ENCODE results near the gene EIF3K.
"Not testable (repeated sequence)": the region's sequence is repeated elsewhere in the genome, so short reads cannot be mapped to it uniquely, and the experiment has no call there.

EIF3K gene, protein sequence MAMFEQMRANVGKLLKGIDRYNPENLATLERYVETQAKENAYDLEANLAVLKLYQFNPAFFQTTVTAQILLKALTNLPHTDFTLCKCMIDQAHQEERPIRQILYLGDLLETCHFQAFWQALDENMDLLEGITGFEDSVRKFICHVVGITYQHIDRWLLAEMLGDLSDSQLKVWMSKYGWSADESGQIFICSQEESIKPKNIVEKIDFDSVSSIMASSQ

DNA sequence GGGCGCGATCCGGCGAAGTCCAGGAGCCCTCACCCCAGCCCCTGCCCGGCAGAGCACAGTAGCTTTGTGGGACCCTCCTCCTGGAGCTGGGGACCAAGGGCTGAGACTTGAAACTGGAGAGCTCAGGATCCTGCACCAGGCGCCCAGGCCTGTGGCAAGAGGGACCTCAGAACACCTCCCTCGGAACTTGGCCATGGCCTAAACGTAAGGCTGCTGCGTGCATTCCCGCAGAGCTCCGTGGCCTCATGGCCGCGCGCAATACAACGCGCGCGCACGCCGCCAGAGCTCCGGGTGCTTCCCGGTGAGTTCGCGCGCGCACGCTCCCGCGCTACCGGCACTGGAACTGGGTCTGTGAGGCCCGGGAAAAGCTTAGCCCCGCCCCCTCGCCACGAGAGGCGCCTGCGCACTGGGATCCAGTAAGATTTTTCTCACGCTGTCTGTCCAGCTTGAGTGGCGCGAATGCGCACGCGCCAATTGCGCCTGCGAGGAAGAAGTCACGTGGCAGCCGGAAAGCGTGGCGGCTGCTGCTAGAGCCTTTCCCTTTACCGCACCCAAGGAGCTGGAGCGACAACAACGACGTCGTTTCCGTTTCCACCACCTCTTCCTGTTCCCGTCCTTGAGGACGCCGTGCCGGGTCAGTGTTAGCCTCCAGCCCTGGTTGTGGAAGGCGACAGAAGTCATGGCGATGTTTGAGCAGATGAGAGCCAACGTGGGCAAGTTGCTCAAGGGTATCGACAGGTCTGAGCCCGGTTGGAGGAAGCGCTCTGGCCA, at the start of gene EIF3K:
EIF3K (plus strand) TSS at position 599 of the 771 bp plus-strand sequence; CDS start at position 680, 81 bp downstream.
- DNase-seq = peak; percentile 97

DNA sequence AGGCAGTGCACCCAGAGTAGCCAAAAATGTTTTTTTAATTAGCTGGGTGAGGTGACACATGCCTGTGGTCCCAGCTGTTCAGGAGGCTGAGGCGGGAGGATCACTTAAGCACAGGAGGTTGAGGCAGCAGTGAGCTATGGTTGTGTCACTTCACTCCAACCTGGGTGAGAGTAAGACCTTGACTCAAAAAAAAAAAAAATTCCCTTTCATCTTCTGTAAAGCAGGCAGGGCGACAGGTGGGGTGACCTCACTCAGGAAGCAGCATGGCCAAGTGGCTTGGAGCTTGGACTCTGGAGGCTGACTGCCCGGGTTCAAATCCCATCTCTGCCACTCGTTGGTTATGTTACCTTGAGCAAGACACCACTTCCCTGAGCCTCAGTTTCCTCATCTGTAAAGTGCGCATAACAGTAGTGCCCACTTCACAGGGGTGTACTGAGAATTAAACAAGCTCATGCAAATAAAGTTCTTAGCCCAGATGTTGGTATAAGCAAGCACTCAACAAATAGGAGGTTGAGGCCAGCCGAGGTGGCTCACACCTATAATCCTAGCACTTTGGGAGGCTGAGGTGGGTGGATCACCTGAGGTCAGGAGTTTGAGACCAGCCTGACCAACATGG, 49.5 kb upstream of the EIF3K start:
- DNase-seq = no peak

DNA sequence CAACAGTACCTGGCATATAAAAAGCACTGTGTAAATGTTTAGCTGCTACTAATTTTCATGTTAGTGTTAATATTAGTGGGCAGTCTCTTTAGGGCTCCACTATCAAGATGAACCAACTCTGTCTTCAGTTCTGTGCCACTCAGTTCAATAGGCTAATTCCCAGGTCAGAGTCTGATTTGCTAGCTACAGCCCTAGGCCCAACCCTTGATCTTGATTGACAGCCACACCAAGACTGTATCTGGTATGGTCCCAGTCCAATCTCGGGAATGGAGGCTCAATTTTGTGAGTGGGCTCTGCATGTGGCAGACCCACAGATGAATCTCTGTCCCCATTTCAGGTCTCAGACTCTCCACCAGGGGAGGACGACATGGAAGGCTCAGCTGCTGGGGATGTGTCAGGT, 47.3 kb upstream of the EIF3K start:
- no peak for DNase-seq

DNA sequence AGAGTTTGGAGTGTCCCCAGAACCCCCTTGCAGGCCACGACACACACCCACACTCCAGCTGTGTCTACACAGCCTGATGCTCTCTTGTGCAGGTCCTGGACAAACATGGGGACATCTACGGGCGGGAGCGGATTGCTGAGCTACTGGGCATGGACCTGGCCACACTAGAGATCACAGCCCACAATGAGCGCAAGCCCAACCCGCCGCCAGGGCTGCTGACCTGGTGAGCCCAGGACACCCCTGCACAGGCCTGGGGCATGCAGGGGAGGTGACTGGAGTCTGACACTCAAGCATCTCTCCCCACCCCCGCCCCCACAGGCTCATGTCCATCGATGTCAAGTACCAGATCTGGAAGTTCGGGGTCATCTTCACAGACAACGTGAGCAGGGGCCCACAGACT, 41.2 kb upstream of the EIF3K start:
- no peak for DNase-seq

DNA sequence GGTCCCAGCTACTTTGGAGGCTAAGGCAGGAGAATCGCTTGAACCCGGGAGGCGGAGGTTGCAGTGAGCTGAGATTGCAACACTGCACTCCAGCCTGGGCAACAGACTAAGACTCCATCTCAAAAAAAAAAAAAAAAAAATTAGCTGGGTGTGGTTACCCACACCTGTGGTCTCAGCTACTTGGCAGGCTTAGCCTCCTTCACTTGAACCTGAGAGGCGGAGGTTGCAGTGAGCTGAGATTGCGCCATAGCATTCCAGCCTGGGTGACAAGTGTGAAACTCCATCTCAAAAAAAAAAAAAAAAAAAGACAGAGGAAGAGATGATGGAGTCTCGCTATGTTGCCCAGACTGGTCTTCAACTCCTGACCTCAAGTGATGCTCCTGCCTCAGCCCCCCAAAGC, 39.7 kb upstream of the EIF3K start:
- DNase-seq = not testable (repeated sequence)

DNA sequence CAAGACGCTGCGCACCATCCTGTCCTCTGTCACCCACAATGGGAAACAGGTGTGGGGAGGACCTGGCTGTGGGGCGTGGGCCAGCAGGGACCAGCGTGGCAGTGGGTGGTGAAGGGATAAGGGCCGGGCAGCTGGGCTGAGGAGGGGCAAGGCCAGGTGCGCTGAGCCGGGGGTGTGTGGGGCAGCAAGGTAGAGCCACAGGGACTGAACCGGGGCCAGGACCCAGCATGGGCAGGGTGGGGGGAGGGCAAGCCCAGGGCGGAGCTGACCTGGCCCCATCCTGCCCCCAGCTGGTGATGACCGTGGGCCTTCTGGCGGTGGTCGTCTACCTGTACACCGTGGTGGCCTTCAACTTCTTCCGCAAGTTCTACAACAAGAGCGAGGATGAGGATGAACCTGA, 38.9 kb upstream of the EIF3K start:
- DNase-seq = no peak

DNA sequence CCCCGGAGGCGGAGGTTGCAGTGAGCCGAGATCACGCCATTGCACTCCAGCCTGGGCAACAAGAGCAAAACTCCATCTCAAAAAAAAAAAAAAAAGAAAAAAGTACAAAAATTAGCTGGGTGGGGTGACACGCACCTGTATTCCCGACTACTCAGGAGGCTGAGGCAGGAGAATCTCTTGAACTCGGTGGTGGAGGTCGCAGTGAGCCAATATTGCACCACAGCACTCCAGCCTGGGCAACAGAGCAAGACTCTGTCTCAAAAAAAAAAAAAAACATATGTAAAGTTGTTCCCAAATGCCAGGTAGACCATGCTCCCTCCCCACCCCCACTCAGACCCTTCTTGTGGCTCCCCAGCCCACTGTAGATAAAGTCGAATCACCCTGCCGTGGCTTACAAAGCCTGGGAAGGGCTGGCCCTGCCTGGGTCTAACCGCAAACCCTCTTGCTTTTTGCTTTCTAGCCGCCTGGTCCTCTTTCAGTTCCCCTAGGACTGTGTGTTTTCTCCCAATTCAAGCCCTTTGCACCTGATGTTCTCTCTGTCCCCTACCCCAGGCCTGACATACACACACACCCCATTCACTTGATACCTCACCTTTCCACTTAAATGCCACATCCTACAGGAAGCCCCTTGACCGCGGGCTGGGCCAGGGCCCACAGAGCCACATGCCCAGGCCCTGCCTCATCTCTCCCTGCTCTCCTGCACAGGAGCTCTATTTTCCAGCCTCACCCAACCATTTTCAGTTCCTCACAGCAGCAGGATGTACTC, 35.6 kb upstream of the EIF3K start:
- no peak for DNase-seq

DNA sequence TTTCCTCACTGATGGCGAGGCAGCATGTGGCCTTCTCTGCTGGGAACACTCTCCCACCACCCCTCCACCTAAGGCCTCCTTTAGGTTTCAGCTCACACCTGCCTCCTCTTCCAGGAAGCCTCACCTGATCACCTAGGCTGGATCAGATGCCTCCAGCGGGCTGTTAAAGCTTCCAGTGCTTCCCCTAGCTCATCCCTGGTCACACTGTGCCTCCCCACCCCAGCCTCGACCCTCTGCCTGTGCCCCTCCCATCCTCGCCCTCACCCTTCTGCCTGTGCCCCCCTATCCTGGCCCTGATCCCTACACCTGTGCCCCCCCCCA, 35.0 kb upstream of the EIF3K start:
- no peak for DNase-seq

DNA sequence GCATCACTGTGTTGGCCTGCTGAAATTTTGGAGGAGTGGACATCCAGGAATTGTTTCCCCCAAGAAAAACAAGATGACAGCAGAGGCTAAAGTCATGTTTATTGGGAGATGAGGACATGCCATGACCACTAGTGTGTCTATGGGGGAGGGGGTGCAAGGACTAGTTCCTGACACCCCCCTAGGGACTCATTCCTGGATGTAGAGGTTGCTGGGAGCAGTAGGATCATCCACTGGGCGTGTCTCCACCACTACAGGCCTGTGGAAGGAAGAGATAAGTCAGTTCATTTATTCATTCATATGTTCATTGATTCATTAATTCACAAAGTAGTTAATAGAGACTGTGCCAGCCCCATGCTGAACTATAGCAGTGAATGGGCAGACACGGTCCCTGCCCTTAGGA, 31.4 kb upstream of the EIF3K start:
- no peak for DNase-seq

DNA sequence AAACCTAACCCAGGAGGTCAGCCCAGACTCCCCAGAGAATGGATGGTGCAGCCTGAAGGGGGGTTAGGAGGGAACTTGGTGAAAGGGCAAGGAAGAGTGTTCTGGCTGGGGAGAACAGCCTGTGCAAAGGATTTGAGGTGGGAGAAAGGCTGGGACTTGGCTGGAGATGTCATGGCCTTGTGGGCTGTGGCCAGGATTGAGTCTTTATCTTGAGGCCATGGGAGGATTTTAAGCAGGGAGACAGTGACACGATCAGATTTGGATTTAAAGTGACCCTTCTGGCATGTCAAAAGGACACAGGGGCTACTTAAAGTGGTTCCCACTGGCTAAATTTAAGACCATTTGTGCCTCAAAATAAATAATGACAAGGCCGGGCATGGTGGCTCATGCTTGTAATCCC, 30.9 kb upstream of the EIF3K start:
- no peak for DNase-seq

DNA sequence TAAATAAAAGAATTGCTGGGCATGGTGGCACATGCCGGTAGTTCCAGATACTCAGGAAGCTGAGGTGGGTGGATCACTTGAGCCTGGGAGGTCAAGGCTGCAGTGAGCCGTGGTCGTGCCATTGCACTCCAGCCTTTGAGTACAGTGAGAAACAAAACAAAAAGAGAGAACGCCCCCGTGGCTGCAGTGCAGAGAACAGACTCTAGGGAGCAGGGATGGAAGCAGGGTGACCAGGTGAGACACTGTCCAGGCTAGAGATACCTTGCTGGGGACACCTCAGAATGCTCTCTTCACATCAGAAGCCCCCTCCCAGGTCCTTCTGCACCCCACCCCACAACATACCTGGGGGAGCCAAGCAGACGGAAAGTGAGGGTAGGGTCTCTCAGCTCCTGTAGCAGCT, 26.0 kb upstream of the EIF3K start:
- no peak for DNase-seq

DNA sequence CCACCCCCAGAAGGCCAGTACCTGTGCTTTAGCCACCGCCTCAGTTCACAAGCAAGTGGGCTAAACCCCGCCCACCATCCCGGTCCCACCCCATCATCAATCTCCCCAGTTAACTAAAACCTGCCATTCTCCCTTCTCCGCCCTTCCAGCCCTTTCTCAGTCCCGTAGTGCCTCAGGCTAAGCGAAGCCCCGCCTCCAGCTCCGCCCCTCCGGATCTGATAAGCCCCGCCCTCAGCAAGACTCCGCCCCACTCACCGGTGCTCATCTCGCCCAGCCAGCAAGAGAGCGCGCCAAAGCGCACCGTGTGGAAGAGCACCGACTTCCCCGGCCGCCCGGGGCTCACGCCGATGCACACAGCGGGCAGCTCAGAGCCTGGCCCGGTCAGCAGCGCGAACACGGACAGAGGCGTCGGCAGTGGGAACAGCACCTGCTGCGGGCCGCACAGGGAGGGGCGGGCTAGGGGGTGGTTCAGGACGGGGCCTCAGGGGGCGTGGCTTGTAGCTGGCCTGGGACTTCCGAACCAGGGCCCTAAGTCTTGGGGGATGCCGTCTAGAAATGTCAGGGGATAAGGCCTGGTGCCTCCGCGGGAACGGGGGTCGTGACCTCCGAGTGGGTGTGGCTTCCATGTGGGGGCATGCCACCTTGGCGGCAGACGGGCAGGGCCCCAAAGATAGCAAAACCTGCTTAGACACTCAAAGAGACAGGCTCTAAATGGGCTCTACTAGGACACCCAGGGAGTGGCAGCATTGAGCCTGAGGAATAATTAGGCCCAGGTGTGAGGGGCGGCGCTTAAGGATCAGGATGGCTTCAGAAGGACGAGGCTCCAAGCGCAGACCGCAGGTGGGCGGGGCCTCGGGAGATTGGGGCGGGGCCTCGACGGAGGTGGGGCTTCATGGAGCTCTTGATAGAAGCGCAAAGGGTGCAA, 22.7 kb upstream of the EIF3K start:
- peak; percentile 44 for DNase-seq

DNA sequence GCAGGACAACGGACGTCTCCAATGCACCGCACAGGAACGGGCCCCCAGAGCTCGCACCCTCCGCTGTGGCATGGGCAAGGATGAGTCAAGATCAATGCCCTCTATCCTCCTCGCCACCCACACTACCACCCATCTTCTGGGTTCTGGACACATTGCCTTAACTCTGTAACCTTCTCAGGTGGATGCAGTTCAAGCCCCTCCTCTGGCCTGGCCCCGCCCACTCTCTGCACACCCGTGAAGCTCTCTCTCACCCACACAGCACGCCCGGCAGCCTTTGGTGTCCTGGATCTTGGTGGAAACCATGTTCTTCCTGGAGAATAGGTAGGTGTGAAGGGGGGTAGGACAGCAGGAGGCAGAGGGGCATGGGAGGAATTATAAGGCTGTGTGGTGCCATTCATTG, 21.9 kb upstream of the EIF3K start:
- no peak for DNase-seq

DNA sequence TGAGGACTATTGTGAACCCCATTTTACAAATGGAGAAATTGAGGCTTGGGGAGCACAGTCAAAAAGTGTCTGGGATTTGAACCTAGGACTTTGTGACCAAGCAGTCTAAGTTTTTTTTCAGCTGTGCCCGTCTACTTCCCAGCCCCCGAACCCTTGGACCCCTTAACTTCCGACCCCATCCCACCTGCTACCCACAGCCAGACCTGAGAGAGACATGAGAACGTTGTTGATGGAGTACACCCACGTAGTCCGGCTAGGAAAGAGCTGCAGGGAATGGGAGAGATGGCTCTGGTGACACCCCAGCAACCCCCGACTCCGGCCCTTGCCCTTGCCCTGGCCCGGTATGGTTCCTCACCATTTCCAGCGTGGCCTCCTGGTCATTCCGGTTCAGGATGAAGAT, 19.3 kb upstream of the EIF3K start:
- DNase-seq = no peak

DNA sequence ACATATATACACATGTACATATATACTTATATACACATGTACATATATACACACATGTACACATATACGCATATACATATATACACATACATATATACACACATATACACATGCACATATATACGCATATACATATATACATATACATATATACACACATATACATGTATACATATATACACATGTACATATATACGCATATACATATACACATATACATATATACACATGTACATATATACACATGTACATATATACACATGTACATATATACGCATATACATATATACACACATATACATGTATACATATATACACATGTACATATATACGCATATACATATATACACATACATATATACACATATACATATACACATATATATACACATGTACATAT, 16.1 kb upstream of the EIF3K start:
- not testable (repeated sequence) for DNase-seq

DNA sequence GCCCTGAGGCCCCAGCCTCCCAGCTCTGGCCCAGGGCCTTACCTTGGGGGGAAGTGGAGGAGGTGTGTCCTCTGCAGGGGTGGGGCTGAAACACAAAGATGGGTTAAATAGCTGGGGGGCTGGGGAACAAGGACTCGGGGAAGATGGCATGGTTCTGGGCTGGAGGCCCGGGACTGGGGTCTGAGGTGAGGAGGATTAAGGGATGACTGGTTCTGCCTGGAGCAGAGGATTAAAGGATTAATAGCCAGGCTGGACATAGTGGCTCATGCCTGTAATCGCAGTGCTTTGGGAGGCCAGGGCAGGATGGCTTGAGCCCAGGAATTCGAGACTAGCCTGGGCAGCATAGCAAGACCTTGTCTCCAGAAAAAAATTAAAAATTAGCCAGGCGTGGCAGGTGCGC, 12.9 kb upstream of the EIF3K start:
- DNase-seq = no peak

DNA sequence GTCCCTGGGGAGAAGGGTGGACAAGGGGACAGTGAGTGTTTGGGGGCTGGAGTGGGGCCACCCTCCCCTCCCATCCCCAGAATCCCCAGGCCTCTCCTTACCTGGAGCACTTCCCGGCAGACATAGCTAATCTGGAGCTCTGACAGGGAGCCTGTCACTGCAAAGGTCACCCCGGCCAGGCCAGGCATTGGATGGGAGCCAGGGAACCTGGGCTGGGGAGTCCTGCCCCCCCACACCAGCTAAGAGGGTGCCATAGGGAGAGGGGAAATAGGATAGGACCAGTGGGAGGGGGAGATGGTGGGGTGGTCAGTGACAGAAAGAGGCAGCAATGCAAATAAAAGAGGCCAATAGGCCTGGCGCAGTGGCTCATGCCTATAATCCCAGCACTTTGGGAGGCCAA, 4.7 kb upstream of the EIF3K start:
- DNase-seq = no peak

DNA sequence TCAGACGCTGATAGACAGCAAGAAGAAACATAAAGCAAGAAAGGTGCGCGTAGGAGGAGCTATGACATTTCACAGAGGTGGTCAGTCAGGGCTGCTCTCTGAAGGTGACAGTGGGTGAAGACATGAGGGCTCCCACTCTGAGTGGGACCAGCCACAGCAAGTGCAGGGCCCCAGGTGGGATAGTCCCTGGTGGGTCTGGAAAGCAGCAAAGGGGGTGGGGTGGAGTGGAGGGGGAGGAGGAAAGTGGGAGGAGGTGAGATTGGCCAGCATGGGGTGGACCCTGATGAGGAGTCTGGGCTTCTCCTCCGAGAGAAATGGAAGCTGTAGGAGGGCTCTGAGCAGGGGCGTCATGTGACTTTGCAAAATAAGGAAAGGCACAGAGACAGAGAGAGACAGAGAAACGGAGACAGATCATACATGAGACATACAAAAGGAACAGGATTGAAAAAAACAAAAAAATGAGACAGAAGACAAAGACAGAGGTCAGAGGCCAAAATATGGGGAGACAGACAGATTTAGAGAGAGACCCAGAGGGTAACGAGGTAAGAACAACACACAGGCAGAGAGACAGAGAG, 3.9 kb upstream of the EIF3K start:
- no peak for DNase-seq

DNA sequence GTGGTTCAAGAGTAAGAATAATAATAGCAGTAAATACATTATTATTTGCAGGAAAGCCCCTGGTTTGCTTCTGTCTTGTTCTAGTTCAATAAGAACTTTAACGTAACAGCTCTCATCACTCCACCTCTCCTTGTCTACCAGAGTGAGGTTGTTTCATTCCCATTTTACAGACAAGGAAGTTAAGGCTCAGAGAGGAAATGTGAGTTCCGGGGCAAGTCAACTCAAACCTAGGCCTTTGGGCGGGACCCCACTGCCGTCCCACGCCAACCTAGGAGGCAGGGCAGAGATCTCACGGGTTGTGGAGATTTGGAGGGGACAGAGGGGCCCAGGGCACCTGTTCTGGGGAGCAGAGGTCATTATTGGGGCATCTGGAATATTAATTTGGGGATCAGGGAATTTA, 2.7 kb upstream of the EIF3K start:
- no peak for DNase-seq

DNA sequence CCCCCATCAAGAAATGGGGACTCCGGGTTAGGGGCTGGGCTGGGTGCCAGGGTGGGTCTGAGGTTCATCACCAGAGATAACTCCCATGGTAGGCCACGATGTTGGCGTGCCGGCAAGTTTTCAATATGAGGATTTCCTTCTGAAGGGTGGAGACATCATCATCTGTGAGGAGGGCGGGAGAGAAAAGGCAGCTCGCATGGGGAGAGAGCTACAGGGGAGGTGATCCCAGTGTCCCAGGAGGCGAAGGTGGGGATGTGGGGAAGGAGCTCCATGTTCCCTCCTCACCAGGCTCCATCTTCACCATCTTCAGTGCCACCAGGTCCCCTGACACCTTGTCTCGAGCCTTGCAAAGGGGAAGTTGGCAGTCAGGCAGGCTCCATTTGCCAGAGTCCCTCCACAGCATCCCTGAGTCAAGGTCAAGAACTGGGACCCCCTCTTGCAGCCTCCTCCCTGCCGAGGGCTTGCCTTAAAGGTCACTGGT, 1.7 kb upstream of the EIF3K start:
- no peak for DNase-seq

DNA sequence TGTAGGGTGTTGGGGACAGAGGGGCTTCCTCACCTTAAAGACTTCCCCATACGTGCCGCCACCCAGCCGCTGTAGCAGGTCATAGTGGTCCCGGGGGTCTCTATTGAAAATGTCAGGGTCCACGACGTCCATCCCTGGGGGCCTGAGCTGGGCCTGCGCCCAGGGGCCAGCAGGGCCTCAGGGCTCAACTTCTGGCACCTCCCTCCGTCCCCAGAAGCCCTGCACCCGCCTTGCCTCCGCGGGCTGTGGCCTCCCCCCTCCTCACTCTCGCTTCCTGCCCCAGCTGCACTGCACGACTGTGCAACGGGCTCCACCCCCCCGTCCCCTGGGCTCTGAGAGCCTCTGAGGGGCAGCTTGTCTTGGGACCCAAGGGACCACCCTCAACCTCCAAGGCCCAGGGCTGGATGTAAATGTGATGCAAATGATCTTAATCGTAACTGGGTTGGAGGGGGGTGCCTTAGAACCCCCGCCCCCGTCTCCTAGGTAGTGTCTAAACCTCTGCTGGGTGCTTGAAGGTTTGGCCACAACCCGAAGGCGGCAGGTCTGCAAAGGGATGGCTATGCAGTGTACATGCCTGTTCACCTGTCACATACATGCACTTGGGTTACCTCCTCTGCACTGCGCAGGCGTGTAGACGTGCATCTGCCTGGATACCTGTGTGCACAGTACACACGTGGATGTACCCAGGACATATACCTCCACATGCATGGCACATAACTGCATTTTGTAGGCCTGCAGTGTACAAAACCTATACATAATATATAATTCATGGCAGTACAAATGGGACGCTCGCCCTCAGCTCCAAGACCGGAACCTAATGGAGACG, 1.0 kb upstream of the EIF3K start, which contains the start of gene MAP4K1:
MAP4K1 (minus strand) TSS at position 190 of the 826 bp plus-strand sequence; CDS start at position 132, 58 bp downstream.
- DNase-seq = peak; percentile 96

Data from NCI-H526 treated with DMSO at 0.1 percent for 48 hours (cell line).